ENCODE measurements around the gene SLAIN1. TPM values are rescaled to one million over a fixed set of nuclear protein-coding genes. Genes with fewer than 3 reads are reported as not detected.

The SLAIN1 gene
- total and polyA plus RNA-seq, 2 of the 8 experiments (the other 6 are each of a cell fraction or from before 2014, with no cell fraction given), result 35.0 to 37.7 TPM

DNA sequence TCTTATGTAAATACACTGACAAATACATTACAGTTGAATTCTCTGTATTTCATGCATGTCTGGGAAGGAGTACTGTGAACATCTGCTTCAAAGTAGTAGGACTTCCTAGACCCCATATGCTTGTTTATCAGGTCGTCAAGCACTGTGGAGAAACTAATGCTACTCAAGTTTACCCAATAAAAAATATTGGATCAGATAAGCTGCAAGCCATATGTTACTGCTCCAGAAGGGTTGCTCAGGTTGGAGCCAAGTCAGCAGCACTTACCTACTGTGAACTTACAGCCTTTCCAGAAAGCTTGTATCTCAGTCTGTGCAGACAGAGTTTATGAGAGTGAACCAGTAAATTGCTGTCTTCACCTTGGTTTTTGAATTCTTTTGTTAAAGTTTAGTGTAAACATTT lies 36.2 kb downstream of the SLAIN1 start:
- POLR2A ChIA-PET (ENCODE audit: partially characterized antibody), result interaction anchor here (1.4 kb wide), 1 partner anchor 40 kb away, joined by 3 read pairs; no protein-coding TSS in a partner anchor
- Histone ChIP-seq H3K36me3 (ENCODE audit: control insufficient read depth in 2 of 4, insufficient read depth in 4 of 4, low read length in 3 of 4) (peaks cover 0 to 8% (median 0%) of the 10 kb centered on the region in 4 experiments; a peak in 2 of 8 replicates), H2AK5ac (ENCODE audit: low read depth, low read length) (no peak overlapping the region), H3K23ac (ENCODE audit: insufficient read length) (no peak overlapping the region), H3K27me3 (replicated peaks in 1 of 4; ENCODE audit: control insufficient read depth in 3 of 4, extremely low read depth in 1 of 4, insufficient read depth in 3 of 4, low read length in 3 of 4) (no peaks in the 10 kb centered on the region), H3K4me2 (ENCODE audit: insufficient read depth in 1 of 2, low read depth in 2 of 2, low read length in 2 of 2) (no peak overlapping the region), H3K23me2 (ENCODE audit: low read depth, low read length) (no peaks in the 10 kb centered on the region), H3K27ac (ENCODE audit: low read depth, low read length) (no peak overlapping the region), H4K8ac (ENCODE audit: extremely low read depth, insufficient read depth, low read length) (no peak overlapping the region), H2BK20ac (ENCODE audit: low read length) (no peak overlapping the region), H3K4me1 (replicated peaks in 1 of 4; ENCODE audit: control insufficient read depth in 3 of 4, insufficient read depth in 4 of 4, low read length in 3 of 4) (peaks cover 0 to 6% (median 0%) of the 10 kb centered on the region in 4 experiments; a peak in 1 of 7 replicates), H3K56ac (replicated peaks; ENCODE audit: insufficient read length, low read depth, low read length) (no peak overlapping the region), H2BK12ac (ENCODE audit: low read depth, low read length) (no peak overlapping the region), H2BK15ac (ENCODE audit: low read length) (no peak overlapping the region), H3K79me1 (ENCODE audit: low read depth, low read length) (no peaks in the 10 kb centered on the region; the same call in 1 of the 2 replicates), H3K9me3 (ENCODE audit: insufficient read depth in 2 of 2, low read depth in 1 of 2, low read length in 1 of 2) (no peaks in the 10 kb centered on the region), H3K79me2 (ENCODE audit: control insufficient read depth in 1 of 2, insufficient read depth in 2 of 2, low read length in 2 of 2) (peaks cover 0 to 44% of the 10 kb centered on the region in 2 experiments; a peak in 2 of 4 replicates), H3K9ac (replicated peaks in 1 of 4; ENCODE audit: extremely low read depth in 1 of 4, low read depth in 3 of 4, low read length in 3 of 4) (no peak overlapping the region), H3K4ac (replicated peaks; ENCODE audit: insufficient read length, low read depth, low read length) (no peak overlapping the region), H3K4me3 (ENCODE audit: extremely low read depth in 1 of 4, insufficient read depth in 2 of 4, low read depth in 3 of 4, low read length in 4 of 4) (no peak overlapping the region), H4K91ac (replicated peaks; ENCODE audit: insufficient read length, low read length) (no peak overlapping the region), H4K20me1 (replicated peaks in 1 of 2; ENCODE audit: control insufficient read depth in 1 of 2, insufficient read depth in 2 of 2, low read length in 2 of 2) (peaks cover 0 to 3% of the 10 kb centered on the region in 2 experiments), H3K18ac (ENCODE audit: extremely low read depth, low read length) (no peak overlapping the region), H2AFZ (ENCODE audit: low read length) (no peak overlapping the region), H2BK5ac (ENCODE audit: low read depth, low read length) (no peak overlapping the region), H3K14ac (ENCODE audit: insufficient read length) (no peak overlapping the region), H2BK120ac (replicated peaks; ENCODE audit: low read depth, low read length) (no peak overlapping the region), H4K5ac (ENCODE audit: insufficient read length, low read depth, low read length) (no peak overlapping the region)
- WGBS, 2 experiments (ENCODE audit: extremely low coverage in 1 of 2, insufficient coverage in 1 of 2, insufficient read length in 1 of 2, insufficient replicate concordance in 2 of 2, low coverage in 1 of 2, low lambda C conversion rate in 2 of 2, missing lambda C conversion rate in 1 of 2), result 76% methylated on average over 1 of the region's 1 CpG; no CpG with 5 or more reads in 1 of the 2 experiments
- CTCF ChIA-PET (ENCODE audit: partially characterized antibody), result interaction anchor here (0.9 to 1.6 kb wide), 6 partner anchors 16 to 256 kb away, joined by 3 to 6 read pairs (median 4); no protein-coding TSS in a partner anchor
- FAIRE-seq (no peak), DNase-seq (ENCODE audit: low read depth in 1 of 2, low spot score in 2 of 2) (no peak)
- TF ChIP-seq GABPA (IDR thresholded peaks at IDR 0.05; ENCODE audit: borderline replicate concordance, insufficient read depth, low read length) (no peak), ZNF274 (IDR thresholded peaks at IDR 0.05; ENCODE audit: borderline replicate concordance, extremely low read depth, low read length) (no peak), RBBP5 (IDR thresholded peaks at IDR 0.05; ENCODE audit: borderline replicate concordance, low read depth, low read length) (no peak), SP1 (IDR thresholded peaks at IDR 0.05; ENCODE audit: low read depth, low read length) (no peak), MAFK (IDR thresholded peaks at IDR 0.05; ENCODE audit: low read depth, low read length) (no peak), SIX5 (IDR thresholded peaks at IDR 0.05; ENCODE audit: low read depth, low read length) (no peak), SP4 (IDR thresholded peaks at IDR 0.05; ENCODE audit: low read length) (no peak), TEAD4 (IDR thresholded peaks at IDR 0.05; ENCODE audit: low read depth, low read length) (no peak), SP2 (IDR thresholded peaks at IDR 0.05; ENCODE audit: low read length) (no peak), PHF8 (conservative IDR thresholded peaks at IDR 0.05; ENCODE audit: low read depth, low read length) (no peak), CBX8 (IDR thresholded peaks at IDR 0.05; ENCODE audit: borderline replicate concordance, low read depth, low read length) (no peak), RAD21 (IDR thresholded peaks at IDR 0.05 in 1 of 2, conservative IDR thresholded peaks at IDR 0.05 in 1 of 2; ENCODE audit: low read depth in 2 of 2, low read length in 2 of 2) (no peak), POU5F1 (IDR thresholded peaks at IDR 0.05; ENCODE audit: low read depth, low read length) (no peak), JUND (IDR thresholded peaks at IDR 0.05; ENCODE audit: low read length) (no peak)

Data from H1 (cell line).